DMS 273 treated with DMSO at 0.1 percent for 48 hours (cell line): ENCODE data around the gene C20orf96.
"Not testable (repeated sequence)": the region's sequence is repeated elsewhere in the genome, so short reads cannot be mapped to it uniquely, and the experiment has no call there.

Source experiments
- DNase-seq: peaks from one replicate; lab custom pipeline; 2025; lab: John Stamatoyannopoulos, UW

C20orf96 gene

DNA sequence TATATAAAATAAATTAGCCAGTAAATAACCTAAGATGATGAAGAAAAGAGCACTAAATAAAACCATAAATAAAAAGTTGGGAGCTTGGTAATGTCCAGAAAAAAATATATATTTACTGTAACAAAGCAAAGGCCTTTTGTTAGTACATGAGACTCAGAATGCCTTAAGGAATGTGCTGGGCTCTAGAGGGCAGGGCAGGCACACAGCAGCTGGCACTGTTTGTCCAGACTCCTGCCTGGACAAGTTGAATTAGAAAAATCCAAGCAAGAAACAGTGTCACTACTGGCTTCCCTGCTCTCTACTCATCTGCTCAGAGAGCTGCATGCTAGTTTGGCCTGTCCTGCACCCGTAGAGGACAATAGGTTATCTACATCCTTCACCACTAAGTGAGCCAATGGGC lies 54.7 kb downstream of the C20orf96 start:
- no peak for DNase-seq

DNA sequence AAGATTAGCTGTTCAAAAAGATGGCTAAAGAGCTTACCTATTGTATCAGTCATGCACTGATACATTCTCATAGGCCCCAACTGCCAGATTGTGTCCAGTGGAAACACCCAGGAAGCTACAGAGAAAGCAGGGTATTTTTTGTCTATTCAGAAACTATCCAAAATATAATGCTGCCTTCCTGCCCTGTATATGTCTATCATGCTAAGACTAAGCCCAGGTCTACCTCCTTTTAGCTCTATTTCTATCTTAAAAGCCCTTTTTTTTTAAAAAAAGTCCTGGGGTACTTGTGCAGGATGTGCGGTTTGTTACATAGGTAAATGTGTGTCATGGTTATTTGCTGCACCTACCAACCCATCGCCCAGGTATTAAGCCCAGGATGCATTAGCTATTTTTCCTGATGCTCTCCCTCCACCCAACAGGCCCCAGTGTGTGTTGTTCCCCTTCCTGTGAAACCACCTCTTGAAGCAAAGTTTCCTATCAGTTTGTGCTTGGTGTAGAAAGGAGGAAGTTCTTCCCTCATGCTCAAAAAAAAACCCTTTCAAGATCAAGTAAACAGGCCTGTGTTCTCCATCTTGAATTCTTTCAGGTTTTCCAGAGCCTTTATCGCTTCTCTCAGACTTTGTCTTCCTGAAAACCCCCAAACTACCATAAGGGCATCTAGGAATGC lies 63.0 kb downstream of the C20orf96 start:
- no peak for DNase-seq

DNA sequence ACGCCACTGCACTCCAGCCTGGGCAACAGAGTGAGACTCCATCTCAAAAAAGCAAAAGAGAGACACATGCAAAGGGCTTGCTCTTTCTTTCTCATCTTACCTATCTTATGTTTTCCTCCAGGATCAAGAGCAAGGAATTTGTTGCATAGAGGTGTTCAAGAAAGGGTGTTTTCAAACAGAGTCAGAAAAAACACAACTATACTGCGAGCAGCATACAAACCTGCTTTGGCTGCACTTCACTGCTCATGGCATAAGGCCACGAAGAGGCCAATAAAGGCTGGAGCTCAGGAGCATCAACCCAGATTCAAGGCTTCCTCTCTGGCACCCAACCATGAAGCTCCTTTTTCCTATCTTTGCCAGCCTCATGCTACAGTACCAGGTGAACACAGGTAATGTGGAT lies 63.6 kb downstream of the C20orf96 start, which contains the start of gene DEFB129:
Gene DEFB129 (plus strand): TSS at position 301 of the 400 bp plus-strand sequence. CDS start 31 bp downstream, at position 332.
- no peak for DNase-seq

DNA sequence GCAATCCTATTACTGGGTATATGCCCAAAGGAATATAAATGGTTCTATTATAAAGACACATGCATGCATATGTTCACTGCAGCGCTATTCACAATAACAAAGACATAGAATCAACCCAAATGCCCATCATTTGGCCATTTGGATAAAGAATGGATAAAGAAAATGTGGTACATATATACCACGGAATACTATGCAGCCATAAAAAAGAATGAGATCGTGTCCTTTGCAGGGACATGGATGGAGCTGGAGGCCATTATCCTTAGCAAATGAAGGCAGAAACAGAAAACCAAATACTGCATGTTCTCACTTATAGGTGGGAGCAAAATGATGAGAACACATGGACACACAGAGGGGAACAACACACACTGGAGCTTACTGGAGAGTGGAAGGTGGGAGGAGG lies 64.7 kb downstream of the C20orf96 start:
- DNase-seq: not testable (repeated sequence)

DNA sequence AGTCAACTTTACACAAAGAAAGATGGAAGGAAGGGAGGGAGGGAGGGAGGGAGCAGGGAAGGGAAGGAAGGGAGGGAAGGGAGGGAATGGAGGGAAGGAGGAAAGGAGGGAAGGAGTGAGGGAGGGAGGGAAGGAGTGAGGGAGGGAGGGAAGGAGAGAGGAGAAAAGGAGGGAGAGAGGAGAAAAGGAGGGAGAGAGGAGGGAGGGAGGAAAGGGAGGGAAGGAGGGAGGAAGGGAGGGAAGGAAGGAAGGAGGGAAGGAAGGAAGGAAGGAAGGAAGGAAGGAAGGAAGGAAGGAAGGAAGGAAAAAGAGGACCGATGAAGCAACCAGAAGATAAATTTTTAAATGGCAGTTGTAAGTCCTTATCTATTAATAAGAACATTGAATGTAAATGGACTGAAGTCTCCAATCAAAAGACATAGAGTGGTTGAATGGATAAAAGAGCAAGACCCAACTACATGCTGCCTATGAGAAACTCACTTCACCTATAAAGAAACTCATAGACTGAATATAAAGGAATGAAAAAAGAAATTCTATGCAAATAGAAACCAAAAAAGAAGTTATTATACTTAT lies 69.2 kb downstream of the C20orf96 start:
- no peak for DNase-seq
